Measurements from ENCODE around the gene APBB2.

APBB2 gene

DNA sequence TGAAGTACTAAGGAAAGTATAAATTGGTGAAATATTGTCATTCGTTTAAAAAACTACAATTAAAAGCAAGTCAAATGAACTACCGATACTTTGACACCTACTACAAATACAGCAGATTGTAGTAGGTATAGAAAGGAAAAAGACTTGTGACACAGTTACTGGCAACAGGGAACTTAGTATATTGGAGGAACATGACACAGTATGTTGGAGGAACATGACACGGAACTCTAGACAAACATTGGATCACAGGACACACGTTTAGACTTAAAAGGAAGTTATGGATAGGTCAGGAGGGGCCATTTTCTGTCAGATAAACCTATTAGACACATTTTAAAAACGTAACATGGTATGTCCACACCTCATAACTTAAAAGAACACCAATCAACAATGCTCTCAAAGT is 132.5 kb downstream of the APBB2 start:
- no peak for DNase-seq (ENCODE audit: low read depth)
- no peak overlapping the region for H3K4me3 ChIP-seq (ENCODE audit: low read depth, low read length)
- TF ChIP-seq, protein P1, sequence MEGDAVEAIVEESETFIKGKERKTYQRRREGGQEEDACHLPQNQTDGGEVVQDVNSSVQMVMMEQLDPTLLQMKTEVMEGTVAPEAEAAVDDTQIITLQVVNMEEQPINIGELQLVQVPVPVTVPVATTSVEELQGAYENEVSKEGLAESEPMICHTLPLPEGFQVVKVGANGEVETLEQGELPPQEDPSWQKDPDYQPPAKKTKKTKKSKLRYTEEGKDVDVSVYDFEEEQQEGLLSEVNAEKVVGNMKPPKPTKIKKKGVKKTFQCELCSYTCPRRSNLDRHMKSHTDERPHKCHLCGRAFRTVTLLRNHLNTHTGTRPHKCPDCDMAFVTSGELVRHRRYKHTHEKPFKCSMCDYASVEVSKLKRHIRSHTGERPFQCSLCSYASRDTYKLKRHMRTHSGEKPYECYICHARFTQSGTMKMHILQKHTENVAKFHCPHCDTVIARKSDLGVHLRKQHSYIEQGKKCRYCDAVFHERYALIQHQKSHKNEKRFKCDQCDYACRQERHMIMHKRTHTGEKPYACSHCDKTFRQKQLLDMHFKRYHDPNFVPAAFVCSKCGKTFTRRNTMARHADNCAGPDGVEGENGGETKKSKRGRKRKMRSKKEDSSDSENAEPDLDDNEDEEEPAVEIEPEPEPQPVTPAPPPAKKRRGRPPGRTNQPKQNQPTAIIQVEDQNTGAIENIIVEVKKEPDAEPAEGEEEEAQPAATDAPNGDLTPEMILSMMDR (IDR thresholded peaks at IDR 0.05; ENCODE audit: insufficient read depth, low read depth, low read length, missing control alignments): no peak

DNA sequence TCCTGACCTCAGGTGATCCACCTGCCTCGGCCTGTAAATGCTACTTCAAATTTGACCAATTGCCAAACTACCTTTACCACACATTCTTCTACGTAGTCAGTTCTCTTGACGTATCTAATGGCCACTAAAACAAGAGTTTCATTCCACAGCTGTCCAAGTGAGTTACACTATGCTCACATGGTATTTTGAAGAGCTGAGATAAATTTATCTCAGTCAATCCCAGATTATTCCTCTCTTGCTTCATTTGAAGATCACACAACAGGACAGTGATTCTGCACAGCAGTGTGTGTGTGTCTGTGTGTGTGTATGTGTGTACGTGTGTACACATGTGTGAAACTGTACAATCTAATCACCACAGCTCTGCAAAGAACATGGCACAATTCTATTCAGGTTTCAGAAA is 133.4 kb downstream of the APBB2 start:
- no peak overlapping the region for H3K4me3 ChIP-seq (ENCODE audit: low read depth, low read length)
- TF ChIP-seq, protein P1 (IDR thresholded peaks at IDR 0.05; ENCODE audit: insufficient read depth, low read depth, low read length, missing control alignments): no peak
- no peak for DNase-seq (ENCODE audit: low read depth)

GRCh38 chr4:41079881-41080560 is 134.3 kb downstream of the APBB2 start:
- H3K4me3 ChIP-seq (ENCODE audit: low read depth, low read length): no peak overlapping the region
- TF ChIP-seq, protein P1 (IDR thresholded peaks at IDR 0.05; ENCODE audit: insufficient read depth, low read depth, low read length, missing control alignments): no peak
- DNase-seq (ENCODE audit: low read depth): no peak

DNA sequence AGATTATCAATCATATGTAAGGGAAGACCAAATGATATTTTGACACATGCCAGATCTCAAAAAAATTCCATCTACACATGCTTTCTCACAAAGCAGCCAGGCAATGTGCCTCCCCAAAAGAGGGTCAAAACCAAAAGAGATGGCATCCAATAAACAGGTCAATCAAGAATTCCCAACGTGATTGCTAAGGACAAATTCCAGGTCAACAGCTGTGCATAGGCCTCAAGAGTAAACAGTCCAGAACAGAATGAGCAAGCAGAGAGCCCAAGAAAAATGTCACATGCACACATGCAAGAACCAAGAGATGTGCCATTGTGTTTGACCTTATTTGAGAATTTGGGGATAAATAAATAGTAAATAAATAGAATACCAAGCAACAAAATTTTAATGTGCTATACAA is 136.7 kb downstream of the APBB2 start:
- DNase-seq (ENCODE audit: low read depth): no peak
- no peak overlapping the region for H3K4me3 ChIP-seq (ENCODE audit: low read depth, low read length)
- TF ChIP-seq, protein P1 (IDR thresholded peaks at IDR 0.05; ENCODE audit: insufficient read depth, low read depth, low read length, missing control alignments): no peak

DNA sequence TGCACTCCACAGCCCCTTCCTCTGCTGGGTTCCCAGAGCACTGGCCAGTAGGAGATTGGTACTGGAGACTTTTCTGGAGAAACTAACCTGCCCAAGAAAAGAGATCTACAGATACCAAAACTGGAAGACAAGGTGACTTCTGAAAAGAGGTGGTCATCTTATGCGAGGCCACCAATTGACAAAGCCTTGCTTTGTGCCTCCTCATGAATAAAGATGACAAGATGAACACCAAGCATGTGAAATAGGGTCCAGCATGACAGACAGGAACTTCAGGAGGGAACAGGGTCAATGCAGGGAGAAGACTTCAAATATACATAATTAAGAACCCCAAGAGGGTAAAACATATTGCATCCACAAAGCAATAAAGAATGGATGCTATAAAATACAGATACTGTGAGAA is 137.9 kb downstream of the APBB2 start:
- TF ChIP-seq, protein P1 (IDR thresholded peaks at IDR 0.05; ENCODE audit: insufficient read depth, low read depth, low read length, missing control alignments): no peak
- no peak overlapping the region for H3K4me3 ChIP-seq (ENCODE audit: low read depth, low read length)
- DNase-seq (ENCODE audit: low read depth): no peak

DNA sequence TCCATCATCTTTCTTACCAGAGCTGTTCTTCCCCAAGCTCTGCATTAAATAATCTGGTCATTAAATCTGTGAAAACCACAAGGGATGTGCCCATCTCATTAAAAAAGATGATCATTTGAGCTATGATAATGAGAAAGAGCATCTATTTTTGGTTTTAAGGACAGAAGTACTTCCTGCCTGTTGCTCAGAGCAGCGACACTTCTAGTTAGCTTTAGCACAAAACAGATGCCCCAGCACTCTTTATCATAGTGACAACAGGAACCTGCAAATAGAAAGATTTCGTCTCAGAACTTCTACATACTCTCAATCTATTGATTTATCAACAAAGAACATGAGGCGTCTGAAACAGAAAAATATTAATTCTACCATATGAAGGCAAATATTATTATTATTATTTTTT is 140.1 kb downstream of the APBB2 start:
- TF ChIP-seq, protein P1 (IDR thresholded peaks at IDR 0.05; ENCODE audit: insufficient read depth, low read depth, low read length, missing control alignments): no peak
- H3K4me3 ChIP-seq (ENCODE audit: low read depth, low read length): no peak overlapping the region
- peak; percentile 36 for DNase-seq (ENCODE audit: low read depth)

Data from GM12865 (cell line).